Nephron progenitor cell (in vitro differentiated cells): Measurements from ENCODE around the gene LGR6.

Source experiments
- DNase-seq: peaks from one replicate; pipeline ENCODE4 v3.0.0; 2021
- H3K27ac Mint-ChIP-seq: 2 replicates; pipeline ENCODE4 v1.8.0; 2021; ENCODE audit warnings: mild to moderate bottlenecking, moderate library complexity, mixed read lengths
- H3K27me3 Mint-ChIP-seq: 2 replicates; pipeline ENCODE4 v1.8.0; 2021; ENCODE audit warnings: mild to moderate bottlenecking, low read depth, mixed read lengths; ENCODE audit not compliant: poor library complexity
- H3K36me3 Mint-ChIP-seq: 2 replicates; pipeline ENCODE4 v1.8.0; 2021; ENCODE audit warnings: low read depth, mixed read lengths
- H3K4me1 Mint-ChIP-seq: 2 replicates; pipeline ENCODE4 v1.8.0; 2021; ENCODE audit warnings: mixed read lengths
- H3K4me3 Mint-ChIP-seq: 2 replicates; pipeline ENCODE4 v1.8.0; 2021; ENCODE audit warnings: mild to moderate bottlenecking, moderate library complexity, mixed read lengths
- H3K9me3 Mint-ChIP-seq: 2 replicates; pipeline ENCODE4 v1.8.0; 2021; ENCODE audit warnings: mild to moderate bottlenecking, moderate library complexity, mixed read lengths
- CTCF ChIP-seq: fragments of 200-600 bp; sonication (generic); IDR thresholded peaks from 2 replicates; pipeline ENCODE4 v1.5.0; 2021; ENCODE audit warnings: antibody characterized with exemption

Gene LGR6

GRCh38 chr1:202192770-202193613 lies 607 bp upstream of the LGR6 start:
- peaks cover 13% of the 10 kb centered on the region for H3K9me3 Mint-ChIP-seq
- H3K4me3 Mint-ChIP-seq, result peak overlapping the region; percentile 76
- peaks cover 53% of the 10 kb centered on the region for H3K27me3 Mint-ChIP-seq

DNA sequence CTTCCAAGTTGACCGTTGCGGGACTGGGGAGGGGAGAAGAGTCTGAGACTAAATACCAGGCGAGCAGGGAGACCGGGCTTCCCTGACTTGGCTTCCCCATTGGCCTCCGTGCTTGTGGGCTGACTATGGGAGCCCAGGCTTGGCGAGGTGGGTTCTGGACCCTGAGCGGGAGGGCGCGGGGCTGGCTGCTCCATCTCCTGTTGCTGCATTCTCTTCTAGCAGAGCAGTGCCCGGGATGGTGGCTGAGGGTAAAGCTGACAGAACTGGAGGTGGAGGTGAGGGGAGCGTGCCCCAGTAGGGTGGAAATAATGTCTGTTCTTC lies 689 bp downstream of the LGR6 start:
- peak overlapping the region; percentile 58 for H3K4me3 Mint-ChIP-seq
- DNase-seq, result no peak
- peaks cover 24% of the 10 kb centered on the region for H3K4me1 Mint-ChIP-seq
- H3K27ac Mint-ChIP-seq, result no peak overlapping the region
- no peak for TF ChIP-seq CTCF
- H3K9me3 Mint-ChIP-seq, result peaks cover 13% of the 10 kb centered on the region
- peaks cover 54% of the 10 kb centered on the region for H3K27me3 Mint-ChIP-seq
- H3K36me3 Mint-ChIP-seq, result no peaks in the 10 kb centered on the region

More at GRCh38 chr1:202192770-202193613, 607 bp upstream of the LGR6 start:
- peak; percentile 81 for TF ChIP-seq CTCF
- Mint-ChIP-seq H3K4me1 (peaks cover 32% of the 10 kb centered on the region), H3K36me3 (no peaks in the 10 kb centered on the region), H3K27ac (no peak overlapping the region)
- peak; percentile 83 for DNase-seq

- DNase-seq, result no peak
- H3K4me1 Mint-ChIP-seq, result peaks cover 12% of the 10 kb centered on the region
- no peak overlapping the region for H3K4me3 Mint-ChIP-seq
- H3K27ac Mint-ChIP-seq, result no peak overlapping the region
- no peaks in the 10 kb centered on the region for H3K36me3 Mint-ChIP-seq
- TF ChIP-seq CTCF, result no peak
- H3K9me3 Mint-ChIP-seq, result peaks cover under 1% of the 10 kb centered on the region
- peaks cover 58% of the 10 kb centered on the region for H3K27me3 Mint-ChIP-seq
These were observed 4.2 kb downstream of the LGR6 start for GRCh38 chr1:202197653-202198365.

DNA sequence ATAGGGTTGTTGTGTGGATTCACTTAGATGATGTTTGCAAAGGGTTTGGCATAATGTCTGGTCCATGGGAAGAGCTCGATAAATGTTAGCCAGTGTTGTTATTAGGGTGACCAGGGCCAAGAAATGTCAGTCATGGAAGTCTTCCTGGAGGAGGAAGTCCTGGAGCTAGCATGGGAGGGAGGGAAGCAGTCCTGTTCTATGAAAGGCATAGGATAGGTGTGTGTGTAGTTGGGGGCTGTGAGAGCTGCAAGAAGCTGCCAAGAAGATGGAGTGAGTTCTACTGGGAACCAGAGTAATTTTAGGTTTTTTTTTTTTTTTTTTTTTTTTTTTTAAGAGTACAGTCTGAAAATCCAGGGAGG lies 4.7 kb downstream of the LGR6 start:
- H3K27ac Mint-ChIP-seq, result no peak overlapping the region
- H3K27me3 Mint-ChIP-seq, result peaks cover 54% of the 10 kb centered on the region
- H3K4me1 Mint-ChIP-seq, result peaks cover 11% of the 10 kb centered on the region
- no peak for TF ChIP-seq CTCF
- no peak overlapping the region for H3K4me3 Mint-ChIP-seq
- no peaks in the 10 kb centered on the region for H3K36me3 Mint-ChIP-seq
- no peaks in the 10 kb centered on the region for H3K9me3 Mint-ChIP-seq
- DNase-seq, result no peak

- no peaks in the 10 kb centered on the region for H3K9me3 Mint-ChIP-seq
- peaks cover 50% of the 10 kb centered on the region for H3K27me3 Mint-ChIP-seq
- no peak for DNase-seq
- no peaks in the 10 kb centered on the region for H3K36me3 Mint-ChIP-seq
- H3K4me1 Mint-ChIP-seq, result peaks cover 6% of the 10 kb centered on the region
- no peak for TF ChIP-seq CTCF
- H3K4me3 Mint-ChIP-seq, result no peak overlapping the region
- no peak overlapping the region for H3K27ac Mint-ChIP-seq
These were observed 5.7 kb downstream of the LGR6 start for GRCh38 chr1:202199040-202199889.
